ENCODE data around the gene KRT76.

The KRT76 gene

GRCh38 chr12:52813203-52813819, 36.2 kb upstream of the KRT76 start:
- no peak for DNase-seq

DNA sequence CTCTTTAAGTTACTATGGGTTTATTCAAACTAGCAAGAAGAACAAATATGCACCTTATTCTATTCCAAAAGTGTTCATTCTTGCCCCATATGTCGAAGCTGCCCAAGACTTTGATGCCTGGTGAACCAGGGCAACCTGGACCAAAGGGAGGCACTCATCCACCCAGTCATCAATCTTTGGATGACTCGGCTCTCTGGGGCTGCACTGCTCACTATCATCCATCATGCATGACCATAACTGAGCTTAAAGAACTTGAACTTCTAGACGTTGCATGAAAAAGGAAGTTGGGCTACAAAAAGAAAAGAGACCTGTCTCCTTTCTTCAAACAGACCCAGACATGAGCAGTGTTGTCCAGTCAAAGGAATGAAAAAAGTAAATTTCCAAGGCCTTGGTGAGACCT, 35.6 kb upstream of the KRT76 start:
- DNase-seq = no peak

- no peak for DNase-seq
Measured at GRCh38 chr12:52812073-52812400, 34.9 kb upstream of the KRT76 start.

GRCh38 chr12:52811191-52812072, 34.3 kb upstream of the KRT76 start:
- no peak for DNase-seq

DNA sequence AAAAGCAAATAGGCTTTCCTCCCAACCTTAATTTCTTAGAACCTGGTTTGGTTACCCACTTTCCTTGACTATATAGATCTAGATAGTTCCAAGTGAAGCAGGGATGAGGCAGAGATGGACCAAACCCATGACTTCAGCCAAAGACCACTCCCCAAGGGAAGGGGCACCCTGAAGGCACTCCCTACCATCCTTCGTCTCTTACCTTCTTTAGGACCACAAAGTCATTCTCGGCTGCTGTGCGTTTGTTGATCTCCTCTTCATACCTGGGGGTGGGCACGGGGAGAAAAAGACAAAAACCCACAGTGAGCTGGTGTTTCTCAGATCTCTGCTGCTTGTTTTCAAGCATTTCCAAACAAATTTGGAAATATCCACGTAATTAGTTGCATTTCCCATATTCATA, 33.4 kb upstream of the KRT76 start:
- no peak for DNase-seq

DNA sequence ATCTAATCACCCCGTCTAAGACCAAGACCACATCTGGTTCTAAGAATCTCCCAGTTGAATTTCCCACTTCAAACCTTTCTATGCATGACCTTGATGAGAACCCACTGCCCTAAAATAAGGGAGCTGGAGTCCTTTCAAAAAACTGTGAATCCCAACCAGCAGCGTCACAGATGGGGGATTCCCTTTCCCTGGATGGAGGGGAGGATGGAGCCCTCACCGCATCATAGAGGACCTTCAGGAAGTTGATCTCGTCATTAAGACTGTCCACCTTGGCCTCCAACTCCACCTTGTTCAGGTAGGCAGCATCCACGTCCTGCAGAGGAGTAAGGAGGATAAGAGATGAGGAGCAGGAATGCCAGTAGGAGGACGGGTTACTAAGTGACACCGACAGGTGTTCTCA, 32.0 kb upstream of the KRT76 start:
- DNase-seq = no peak

- no peak for DNase-seq
Measured at GRCh38 chr12:52808573-52809160, 31.5 kb upstream of the KRT76 start.

GRCh38 chr12:52807544-52808470, 30.7 kb upstream of the KRT76 start:
- DNase-seq = no peak

DNA sequence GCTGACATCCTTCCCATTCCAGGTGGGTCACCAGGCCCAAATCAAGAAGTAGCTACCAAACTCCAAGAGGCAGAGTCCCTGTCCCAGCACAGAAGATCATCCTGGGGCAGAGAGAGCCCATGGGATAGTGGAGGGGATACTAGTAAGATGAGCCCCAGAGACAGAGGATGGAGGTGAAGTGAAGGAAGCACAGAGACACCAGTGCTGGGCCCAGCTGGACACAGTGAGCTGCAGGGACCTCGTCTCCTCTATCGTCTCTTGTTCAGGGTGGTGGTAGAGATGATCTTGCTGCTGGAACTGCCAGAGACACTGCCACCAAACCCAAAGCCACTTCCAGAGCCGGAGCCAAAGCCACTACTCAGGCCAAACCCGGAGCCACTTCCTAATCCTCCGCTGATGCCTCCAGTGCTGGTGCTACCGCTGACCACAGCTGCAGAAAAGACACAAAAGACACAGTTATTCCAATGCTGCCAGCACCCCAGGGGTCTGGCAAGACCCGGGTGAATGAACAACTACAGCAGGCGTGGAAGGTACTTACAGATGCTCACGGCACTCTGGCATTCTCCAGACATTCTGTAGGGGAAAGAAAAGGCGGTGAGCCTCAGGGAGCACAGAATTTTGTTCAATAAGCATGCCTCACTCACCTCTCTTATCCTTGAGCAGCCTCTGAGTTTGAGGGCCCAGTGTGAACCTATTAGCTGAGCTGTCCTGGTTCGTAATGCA, 29.8 kb upstream of the KRT76 start:
- no peak for DNase-seq

DNA sequence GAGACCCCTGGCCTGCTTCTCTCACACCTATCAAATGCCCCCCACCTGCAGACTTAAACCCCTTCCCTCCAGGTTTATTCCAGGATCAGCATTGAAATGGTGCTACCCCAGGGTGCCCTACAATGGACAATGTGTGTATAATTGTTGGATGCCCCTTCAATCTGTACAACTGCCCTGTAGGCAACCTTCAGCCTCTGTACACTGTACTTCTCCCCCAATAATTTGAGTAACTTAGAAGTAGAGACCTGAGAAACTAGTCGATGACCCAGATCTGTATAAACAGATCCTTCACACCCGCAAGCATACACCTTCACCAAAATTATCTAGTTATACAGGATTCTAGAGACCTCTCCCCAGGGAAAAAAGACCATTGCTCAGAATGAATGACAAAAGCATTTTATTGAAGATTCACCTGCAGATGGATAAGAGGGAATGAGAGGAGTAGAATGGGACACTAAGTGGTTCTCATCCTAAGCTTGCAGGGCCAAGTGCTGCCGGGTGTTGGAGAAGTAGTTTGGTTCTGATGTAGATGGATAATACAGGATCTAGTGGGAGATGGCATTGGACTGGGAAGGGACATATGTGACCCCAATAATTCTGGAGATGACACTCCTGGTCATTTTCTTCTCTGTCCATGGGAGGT, 29.1 kb upstream of the KRT76 start:
- no peak for DNase-seq

- DNase-seq = no peak
Measured at GRCh38 chr12:52805739-52806138, 28.6 kb upstream of the KRT76 start.

DNA sequence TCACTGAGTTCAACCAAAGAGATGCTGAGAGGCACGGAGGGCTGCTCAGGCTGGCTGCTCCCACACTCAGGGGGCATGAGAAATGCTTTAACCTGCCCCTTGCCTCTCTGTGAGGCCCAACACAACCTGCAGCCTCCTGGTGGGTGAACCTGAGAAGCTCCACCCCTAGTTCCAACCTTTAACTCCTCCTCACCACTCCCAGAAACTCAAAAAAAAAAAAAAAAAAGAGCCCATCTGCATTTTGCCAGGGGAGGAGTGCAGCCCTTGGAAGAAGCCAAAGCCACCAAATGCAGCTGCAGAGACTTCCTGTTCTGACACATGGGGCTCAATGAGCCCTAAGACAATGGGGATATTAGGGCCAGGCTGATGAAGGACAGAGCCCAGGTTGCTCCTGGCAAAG, 27.9 kb upstream of the KRT76 start:
- DNase-seq = no peak

DNA sequence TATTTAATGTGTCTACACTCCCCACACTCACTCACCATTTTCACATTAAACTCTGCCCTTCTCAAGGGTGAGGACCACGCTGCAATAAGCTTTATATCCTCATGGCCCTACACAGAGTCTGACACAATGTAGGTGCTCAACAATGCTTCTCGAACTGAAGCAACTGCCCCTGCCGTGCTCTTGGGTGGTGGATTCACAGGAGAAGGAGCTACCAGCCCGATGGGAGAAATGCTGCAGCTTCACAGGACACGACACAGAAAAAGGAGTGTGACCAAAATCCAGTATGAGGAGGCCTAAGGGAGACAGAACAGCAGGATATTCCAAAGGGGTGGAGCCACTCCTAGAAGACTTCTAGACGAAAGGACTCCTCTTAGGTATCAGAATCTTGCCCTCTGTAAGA, 25.3 kb upstream of the KRT76 start:
- no peak for DNase-seq

DNA sequence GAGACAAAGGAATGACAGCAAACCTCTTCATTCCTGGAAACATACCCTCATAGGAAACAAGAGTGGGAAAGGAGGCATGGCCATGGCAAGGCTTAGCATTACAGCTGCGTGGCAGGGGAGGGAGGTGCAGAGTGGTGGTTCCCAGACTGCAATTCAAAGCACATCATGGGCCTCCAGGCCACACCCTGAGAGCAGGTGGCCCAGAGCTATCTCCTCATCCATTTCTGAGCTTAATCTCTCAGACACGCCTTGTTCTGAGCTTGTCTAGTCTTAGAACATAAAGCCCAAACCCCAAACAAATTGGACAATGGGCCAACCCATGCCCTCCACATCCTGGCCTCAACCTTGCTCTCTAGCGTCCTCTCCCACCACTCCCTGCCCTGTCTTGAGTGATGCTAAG, 24.6 kb upstream of the KRT76 start:
- DNase-seq = no peak

DNA sequence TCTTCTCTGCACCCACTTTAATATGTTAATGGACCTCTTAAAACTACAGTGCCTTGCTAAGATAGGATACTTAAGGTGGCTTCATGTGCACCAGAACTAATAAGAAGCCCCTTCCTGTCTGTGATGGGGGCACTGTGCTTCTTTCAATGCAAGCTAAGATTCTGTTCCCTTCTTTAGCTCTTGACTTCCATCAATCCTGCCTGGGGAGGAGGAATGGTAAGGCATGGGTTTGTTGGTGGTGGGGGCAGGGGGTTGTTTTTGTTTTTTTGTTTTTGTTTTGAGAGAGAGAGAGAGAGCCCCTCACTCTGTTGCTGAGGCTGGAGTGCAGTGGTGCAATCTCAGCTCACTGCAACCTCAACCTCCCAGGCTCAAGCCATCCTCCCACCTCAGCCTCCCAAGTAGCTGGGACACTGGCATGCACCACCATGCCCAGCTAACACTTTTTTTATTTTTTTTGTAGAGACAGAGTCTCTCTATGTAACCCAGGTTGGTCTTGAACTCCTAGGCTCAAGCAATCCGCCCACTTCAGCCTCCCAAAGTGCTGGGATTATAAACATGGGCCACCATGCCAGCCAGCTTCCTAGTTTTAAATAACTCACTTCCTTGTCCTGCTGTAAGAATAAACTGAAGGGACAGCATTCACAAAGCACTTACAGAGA, 23.2 kb upstream of the KRT76 start:
- peak in 1 of 2 donors; percentile 27 for DNase-seq

GRCh38 chr12:52799505-52800211, 22.5 kb upstream of the KRT76 start:
- DNase-seq = no peak

- DNase-seq = no peak
Measured at GRCh38 chr12:52798671-52799504, 21.7 kb upstream of the KRT76 start.

GRCh38 chr12:52798003-52798670, 21.0 kb upstream of the KRT76 start:
- DNase-seq = no peak

GRCh38 chr12:52797529-52797894, 20.4 kb upstream of the KRT76 start:
- DNase-seq = no peak
